IPS DF 6.9 (cell line): Measurements from ENCODE around the gene TOMM40.

ENCODE experiments used
- DNase-seq: peaks from one replicate; pipeline ENCODE4 v3.0.0-alpha.2; 2013; ENCODE audit warnings: low read depth, low spot score
- H3K27ac ChIP-seq: one replicate; pipeline ENCODE4 v1.5.1; 2013; ENCODE audit warnings: low read length, control low read depth
- H3K27me3 ChIP-seq: 2 replicates; pipeline ENCODE4 v1.6.1; 2013; ENCODE audit warnings: mild to moderate bottlenecking, low read length; ENCODE audit not compliant: control insufficient read depth, insufficient read depth
- H3K36me3 ChIP-seq: 2 replicates; pipeline ENCODE4 v1.6.1; 2013; ENCODE audit warnings: low read length; ENCODE audit not compliant: control insufficient read depth, insufficient read depth
- H3K4me1 ChIP-seq: 2 replicates; pipeline ENCODE4 v1.6.1; 2013; ENCODE audit warnings: low read length; ENCODE audit not compliant: control insufficient read depth, insufficient read depth
- H3K4me3 ChIP-seq: 2 replicates; pipeline ENCODE4 v1.5.1; 2013; ENCODE audit warnings: mild to moderate bottlenecking, low read length
- H3K9me3 ChIP-seq: 2 replicates; pipeline ENCODE4 v1.6.1; 2013; ENCODE audit warnings: low read length, inconsistent platforms; ENCODE audit not compliant: control insufficient read depth, insufficient read depth
- WGBS: extraction: QIAGEN DNeasy Blood & Tissue Kit; methylation state at CpG from one replicate; pipeline ENCODE4 v1.1.7; 2013; ENCODE audit warnings: mixed read lengths, missing lambda C conversion rate; ENCODE audit not compliant: insufficient read length, insufficient coverage; 5-methylcytosine and 5-hydroxymethylcytosine counted together

The TOMM40 gene

GRCh38 chr19:44951179-44952159, 60.4 kb downstream of the TOMM40 start:
- DNase-seq = peak; percentile 68
- Histone ChIP-seq H3K36me3 (no peaks in the 10 kb centered on the region), H3K4me1 (peaks cover 3% of the 10 kb centered on the region), H3K27ac (no peak overlapping the region), H3K27me3 (no peaks in the 10 kb centered on the region), H3K4me3 (no peak overlapping the region), H3K9me3 (no peaks in the 10 kb centered on the region)
- WGBS = no CpG with 5 or more reads among the region's 13 CpGs
